HG03097 (cell line): ENCODE results near the gene PXN.

Experiments used
- ATAC-seq: cut with Tn5 transposase; IDR thresholded peaks from one replicate; pipeline ENCODE4 v1.9.1; 2021; ENCODE audit not compliant: unreplicated experiment, low FRiP score

The PXN gene

GRCh38 chr12:120265473-120266179, at the start of gene PXN:
Gene PXN, minus strand, starts transcription at chr12:120265730. Its CDS starts 101 bp downstream, at chr12:120265629.
- peak; percentile 66 for ATAC-seq

GRCh38 chr12:120314220-120314619, 48.7 kb upstream of the PXN start:
- ATAC-seq: no peak

- ATAC-seq: peak; percentile 78
These were observed 36.7 kb upstream of the PXN start, which contains the start of gene SIRT4 for GRCh38 chr12:120301962-120302815. Gene SIRT4, plus strand, starts transcription at chr12:120302321. Its CDS starts 1,241 bp downstream, at chr12:120303562.

- peak; percentile 43 for ATAC-seq
These were observed 27.4 kb upstream of the PXN start, which contains the start of gene RNU4-1 for GRCh38 chr12:120292661-120293531. Gene RNU4-1, minus strand, starts transcription at chr12:120293237.

GRCh38 chr12:120292411-120292660, 26.8 kb upstream of the PXN start:
- ATAC-seq: peak; percentile 1

GRCh38 chr12:120290609-120291305, 25.2 kb upstream of the PXN start:
- ATAC-seq: no peak

- ATAC-seq: no peak
These were observed 22.0 kb upstream of the PXN start for GRCh38 chr12:120287491-120287890.

GRCh38 chr12:120286768-120287490, 21.4 kb upstream of the PXN start:
- ATAC-seq: no peak

- ATAC-seq: no peak
These were observed 18.9 kb upstream of the PXN start for GRCh38 chr12:120284381-120284780.

- ATAC-seq: no peak
These were observed 17.8 kb upstream of the PXN start for GRCh38 chr12:120283318-120283717.

- no peak for ATAC-seq
These were observed 12.9 kb upstream of the PXN start for GRCh38 chr12:120278137-120279069.

GRCh38 chr12:120276734-120277133, 11.2 kb upstream of the PXN start:
- ATAC-seq: no peak

GRCh38 chr12:120267736-120268135, 2.2 kb upstream of the PXN start:
- ATAC-seq: no peak

- no peak for ATAC-seq
These were observed 795 bp upstream of the PXN start for GRCh38 chr12:120266180-120266870.

- ATAC-seq: no peak
These were observed 542 bp downstream of the PXN start for GRCh38 chr12:120264904-120265472.

GRCh38 chr12:120264086-120264903, 1.2 kb downstream of the PXN start:
- no peak for ATAC-seq

GRCh38 chr12:120263748-120264085, 1.8 kb downstream of the PXN start:
- no peak for ATAC-seq
